ENCODE data around the gene HDLBP.
"Not testable (repeated sequence)": the region's sequence is repeated elsewhere in the genome, so short reads cannot be mapped to it uniquely, and the experiment has no call there.

HDLBP gene

DNA sequence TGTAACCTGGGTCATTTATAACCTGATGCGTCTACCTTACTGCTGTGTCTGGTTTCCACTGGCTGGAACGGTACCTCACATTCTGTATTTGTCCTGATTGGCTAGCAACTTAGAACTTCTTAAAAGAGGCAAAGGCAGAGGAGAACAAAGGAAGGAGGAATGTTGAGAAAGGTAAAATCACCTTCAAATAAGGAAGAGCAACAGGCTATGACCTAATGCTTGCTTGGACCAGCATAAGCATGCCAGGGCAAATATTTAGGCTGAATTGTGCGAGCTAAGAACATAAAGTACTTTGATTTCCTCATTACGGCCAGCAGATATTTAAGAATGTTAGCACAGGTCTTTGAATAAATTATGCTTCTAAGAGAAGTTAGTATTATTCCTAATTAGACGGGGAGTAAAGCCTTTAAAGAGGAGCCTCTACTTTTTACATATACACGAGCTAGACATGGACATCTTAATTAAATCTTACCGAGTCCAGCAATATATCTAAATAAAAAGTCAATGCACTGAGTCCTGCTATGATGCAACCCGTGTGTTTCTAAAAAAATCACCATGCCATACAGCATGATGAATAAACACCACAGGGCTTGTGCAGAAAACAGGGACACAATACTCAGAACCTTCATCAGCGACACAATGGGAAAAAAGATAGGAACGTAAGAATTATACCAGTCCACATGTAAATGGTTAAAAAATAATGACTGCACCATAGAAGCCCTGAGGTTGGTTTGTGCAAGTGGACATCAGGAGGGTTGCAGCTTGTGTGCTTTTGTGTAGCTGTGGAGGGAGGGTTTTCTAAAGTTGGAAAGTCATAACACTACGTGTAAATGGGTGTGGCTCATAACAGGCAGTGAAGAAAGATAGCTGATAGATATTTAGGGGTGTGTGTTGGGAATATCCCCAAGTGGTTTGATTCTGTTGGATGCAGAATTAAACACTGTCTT is 14.5 kb upstream of the HDLBP start:
- DNase-seq (ENCODE audit: low read depth), result no peak

DNA sequence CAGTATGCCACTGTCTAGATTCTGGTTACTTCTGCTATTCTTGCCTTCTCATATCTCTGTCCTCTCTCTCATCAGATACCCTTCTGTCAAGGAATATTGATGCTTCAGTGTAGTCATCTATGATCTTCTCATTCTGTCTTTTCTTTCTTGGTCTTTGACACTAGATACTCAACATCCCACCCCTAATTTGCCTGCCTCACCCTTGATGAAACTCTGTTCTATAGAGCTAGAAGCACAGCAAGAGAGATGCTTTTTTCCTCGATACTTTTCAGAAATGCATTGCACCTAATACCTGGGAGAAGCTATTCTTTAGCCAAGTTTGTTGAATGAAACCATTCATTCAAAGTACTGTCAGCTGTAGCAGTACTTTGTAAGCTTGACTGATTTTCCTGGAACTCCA is 9.8 kb upstream of the HDLBP start:
- no peak for DNase-seq (ENCODE audit: low read depth)

GRCh38 chr2:241324775-241325174 is 9.3 kb upstream of the HDLBP start:
- DNase-seq (ENCODE audit: low read depth), result no peak

GRCh38 chr2:241323778-241324177 is 8.3 kb upstream of the HDLBP start:
- DNase-seq (ENCODE audit: low read depth), result no peak

DNA sequence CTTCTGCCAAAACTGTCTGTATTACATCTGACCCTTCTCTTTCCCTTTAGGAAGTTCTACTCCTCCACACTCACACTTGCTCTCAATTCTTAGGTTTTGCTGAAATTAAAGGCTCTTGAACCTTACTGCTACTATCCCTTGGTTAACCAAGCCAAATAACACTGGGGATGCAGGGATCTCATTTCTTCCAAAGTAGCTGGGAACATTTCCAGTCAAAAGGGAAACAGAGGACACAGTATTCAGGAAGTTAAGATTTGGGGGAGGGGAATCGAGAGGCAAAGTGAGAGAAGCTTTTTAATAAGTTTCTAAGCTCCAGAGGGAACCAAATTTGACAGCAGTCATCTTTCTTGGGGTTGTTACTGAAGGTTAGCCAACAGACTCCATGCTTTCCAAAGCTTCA is 6.4 kb upstream of the HDLBP start:
- no peak for DNase-seq (ENCODE audit: low read depth)

- DNase-seq (ENCODE audit: low read depth), result no peak
Measured at GRCh38 chr2:241321033-241321432, 5.6 kb upstream of the HDLBP start.

DNA sequence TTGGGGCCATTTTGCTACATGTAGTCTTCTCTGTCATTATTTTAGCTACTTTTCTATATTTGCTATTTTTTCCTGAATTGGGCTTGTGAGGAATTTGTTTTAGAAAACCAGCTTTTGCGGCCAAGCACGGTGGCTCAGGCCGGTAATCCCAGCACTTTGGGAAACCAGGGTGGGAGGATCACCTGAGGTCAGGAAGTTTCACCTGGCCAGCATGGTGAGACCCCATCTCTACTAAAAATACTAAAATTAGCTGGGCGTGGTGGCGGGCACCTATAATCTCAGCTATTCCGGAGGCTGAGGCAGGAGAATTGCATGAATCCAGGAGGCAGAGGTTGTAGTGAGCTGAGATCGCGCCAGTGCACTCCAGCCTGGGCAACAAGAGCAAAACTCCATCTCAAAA is 4.9 kb upstream of the HDLBP start:
- no peak for DNase-seq (ENCODE audit: low read depth)

DNA sequence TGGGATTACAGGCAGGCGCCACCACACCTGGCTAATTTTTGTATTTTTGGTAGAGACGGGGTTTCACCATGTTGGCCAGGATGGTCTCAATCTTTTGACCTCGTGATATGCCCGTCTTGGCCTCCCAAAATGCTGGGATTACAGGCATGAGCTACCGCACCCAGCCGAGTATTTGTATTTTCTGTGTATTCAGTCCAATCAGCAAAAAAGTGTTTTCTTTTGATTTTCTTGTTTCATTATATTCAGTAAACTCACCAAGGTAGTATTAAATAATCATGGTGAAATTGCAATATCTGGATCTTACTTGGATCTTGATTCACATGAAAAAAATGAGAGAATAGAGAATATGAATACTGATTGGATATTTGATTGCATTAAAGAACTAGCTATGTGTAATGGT is 3.4 kb upstream of the HDLBP start:
- not testable (repeated sequence) for DNase-seq (ENCODE audit: low read depth)

DNA sequence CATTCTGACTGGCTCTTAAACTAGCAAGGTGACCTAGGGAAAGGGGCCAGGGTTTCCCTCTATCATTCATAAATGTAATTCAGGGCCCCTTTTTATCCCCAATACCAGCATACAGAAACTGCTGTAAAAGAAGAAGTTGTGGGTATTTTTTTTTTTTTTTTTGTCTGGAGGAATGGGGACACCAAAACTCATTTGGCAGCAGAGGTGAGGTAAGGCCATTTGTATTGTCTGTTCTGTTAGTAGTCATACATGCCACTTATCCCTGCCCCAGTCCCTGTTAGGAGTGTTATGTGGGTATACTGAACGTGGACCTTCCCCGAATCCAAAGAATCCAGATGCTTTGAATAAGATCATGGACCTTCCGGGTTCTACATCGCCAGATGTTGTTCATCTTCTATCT is 1.9 kb upstream of the HDLBP start:
- no peak for DNase-seq (ENCODE audit: low read depth)

GRCh38 chr2:241316825-241317224 is 1.4 kb upstream of the HDLBP start:
- DNase-seq (ENCODE audit: low read depth), result no peak

- DNase-seq (ENCODE audit: low read depth), result no peak
Measured at GRCh38 chr2:241315879-241316631, 583 bp upstream of the HDLBP start, which contains the start of gene SEPTIN2. SEPTIN2 (plus strand) TSS chr2:241315925; CDS start chr2:241324233, 8,308 bp downstream.

- no peak for DNase-seq (ENCODE audit: low read depth)
Measured at GRCh38 chr2:241314226-241315092, 1.0 kb downstream of the HDLBP start.

DNA sequence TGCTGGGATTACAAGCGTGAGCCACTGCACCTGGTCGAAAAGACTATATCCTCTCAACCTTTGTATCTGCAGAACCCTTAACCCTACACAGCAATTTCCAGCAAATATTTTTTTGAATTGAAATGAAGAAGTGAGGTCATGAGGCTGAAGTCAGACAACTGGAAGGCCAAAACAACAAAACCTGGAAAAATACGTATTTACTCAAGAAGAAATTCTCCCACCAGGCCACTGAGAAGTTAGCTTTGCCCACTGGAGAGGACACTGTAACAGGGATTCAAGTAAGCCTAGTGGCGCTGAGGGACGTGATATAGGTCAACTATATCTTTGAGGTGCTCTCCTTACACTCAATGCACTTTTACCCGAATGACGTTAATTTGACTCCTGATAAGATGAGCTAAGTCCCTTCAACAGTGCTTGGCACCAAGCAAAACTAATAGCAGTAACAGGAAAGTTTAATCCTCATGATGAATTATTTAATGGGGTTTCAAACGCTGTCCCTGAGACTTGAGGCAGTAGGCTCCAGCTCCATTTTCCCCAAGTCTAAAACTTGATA is 1.9 kb downstream of the HDLBP start:
- DNase-seq (ENCODE audit: low read depth), result no peak

DNA sequence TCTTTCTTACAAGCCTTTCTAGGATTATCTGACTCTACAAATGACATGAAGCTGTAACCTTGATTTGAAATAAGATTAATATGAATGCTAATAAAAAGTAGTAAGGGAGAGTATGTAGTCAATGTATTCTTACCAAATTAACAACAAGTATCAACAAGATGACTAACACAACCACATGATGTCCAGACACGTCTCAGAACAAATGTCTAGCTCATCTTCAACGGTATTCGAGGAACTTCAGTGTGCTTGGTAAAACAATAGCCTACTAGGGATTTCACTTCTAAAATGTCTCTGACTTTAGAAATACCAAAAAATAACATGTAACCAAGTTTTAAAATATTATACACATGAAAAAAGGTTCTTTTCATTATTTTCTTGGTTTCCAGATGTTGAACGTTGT is 3.4 kb downstream of the HDLBP start:
- no peak for DNase-seq (ENCODE audit: low read depth)

- no peak for DNase-seq (ENCODE audit: low read depth)
Measured at GRCh38 chr2:241310917-241311566, 4.4 kb downstream of the HDLBP start.

DNA sequence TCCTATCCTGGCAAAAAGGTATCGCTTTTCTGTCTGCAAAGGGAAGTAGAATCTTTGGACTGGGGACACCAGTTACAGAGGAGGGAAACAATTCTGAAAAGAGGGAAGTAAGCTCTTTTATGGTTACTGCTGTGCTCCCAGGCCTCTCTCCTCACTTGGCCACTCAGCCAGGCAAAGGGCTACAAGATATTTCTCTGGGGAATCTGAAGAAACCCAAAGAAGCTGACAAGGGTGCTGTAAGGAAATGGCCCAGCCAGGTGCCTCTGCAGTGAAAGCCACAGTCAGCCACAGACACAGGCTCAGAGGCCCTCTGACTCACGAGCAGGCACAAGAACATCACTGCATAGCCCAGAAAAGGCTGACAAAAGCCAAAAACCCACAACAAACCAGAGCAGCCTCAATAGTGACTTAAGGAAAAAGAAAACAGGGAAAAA is 5.8 kb downstream of the HDLBP start:
- peak; percentile 53 for DNase-seq (ENCODE audit: low read depth)

GRCh38 chr2:241308832-241309500 is 6.5 kb downstream of the HDLBP start:
- no peak for DNase-seq (ENCODE audit: low read depth)

- no peak for DNase-seq (ENCODE audit: low read depth)
Measured at GRCh38 chr2:241308267-241308666, 7.2 kb downstream of the HDLBP start.

GRCh38 chr2:241307055-241307454 is 8.4 kb downstream of the HDLBP start:
- no peak for DNase-seq (ENCODE audit: low read depth)

DNA sequence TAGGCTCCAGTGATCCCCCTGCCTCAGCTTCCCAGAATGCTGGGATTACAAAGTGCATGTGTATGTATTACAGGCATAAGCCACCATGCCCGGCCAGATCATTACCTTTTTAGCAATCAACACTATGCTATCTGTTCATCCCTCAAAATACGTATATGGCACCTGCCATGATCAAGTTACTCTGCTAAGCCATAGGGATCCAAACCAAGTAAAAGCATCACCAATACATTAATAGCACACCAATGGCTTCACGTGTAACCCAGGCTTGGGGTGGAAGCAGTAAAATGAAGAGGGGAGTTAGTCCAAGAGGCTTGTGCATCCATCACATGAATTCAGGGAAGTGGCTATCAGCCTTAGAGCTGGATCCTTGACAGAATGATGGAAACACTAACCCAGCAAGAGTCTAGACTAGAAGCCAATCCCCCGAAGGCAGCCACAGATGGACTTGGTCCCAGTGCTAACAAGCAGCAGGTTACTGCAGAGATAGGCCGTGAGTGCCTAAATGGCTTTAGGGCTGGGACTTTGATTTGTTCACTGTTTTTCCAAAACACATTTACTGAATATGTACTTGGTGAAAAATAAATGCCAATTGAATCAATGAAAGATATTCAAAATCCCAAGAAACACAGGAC is 11.3 kb downstream of the HDLBP start:
- DNase-seq (ENCODE audit: low read depth), result no peak
